CD4-positive, alpha-beta T cell treated with Interleukin-2 at 100 ng/mL for 4 hours (primary cell): ENCODE measurements around the gene DDX19B.
"Not testable (repeated sequence)": the region's sequence is repeated elsewhere in the genome, so short reads cannot be mapped to it uniquely, and the experiment has no call there.

Experiments used
- DNase-seq: peaks from one replicate; pipeline ENCODE4 v3.0.0-alpha.2; 2020; ENCODE audit warnings: low spot score

Gene DDX19B

DNA sequence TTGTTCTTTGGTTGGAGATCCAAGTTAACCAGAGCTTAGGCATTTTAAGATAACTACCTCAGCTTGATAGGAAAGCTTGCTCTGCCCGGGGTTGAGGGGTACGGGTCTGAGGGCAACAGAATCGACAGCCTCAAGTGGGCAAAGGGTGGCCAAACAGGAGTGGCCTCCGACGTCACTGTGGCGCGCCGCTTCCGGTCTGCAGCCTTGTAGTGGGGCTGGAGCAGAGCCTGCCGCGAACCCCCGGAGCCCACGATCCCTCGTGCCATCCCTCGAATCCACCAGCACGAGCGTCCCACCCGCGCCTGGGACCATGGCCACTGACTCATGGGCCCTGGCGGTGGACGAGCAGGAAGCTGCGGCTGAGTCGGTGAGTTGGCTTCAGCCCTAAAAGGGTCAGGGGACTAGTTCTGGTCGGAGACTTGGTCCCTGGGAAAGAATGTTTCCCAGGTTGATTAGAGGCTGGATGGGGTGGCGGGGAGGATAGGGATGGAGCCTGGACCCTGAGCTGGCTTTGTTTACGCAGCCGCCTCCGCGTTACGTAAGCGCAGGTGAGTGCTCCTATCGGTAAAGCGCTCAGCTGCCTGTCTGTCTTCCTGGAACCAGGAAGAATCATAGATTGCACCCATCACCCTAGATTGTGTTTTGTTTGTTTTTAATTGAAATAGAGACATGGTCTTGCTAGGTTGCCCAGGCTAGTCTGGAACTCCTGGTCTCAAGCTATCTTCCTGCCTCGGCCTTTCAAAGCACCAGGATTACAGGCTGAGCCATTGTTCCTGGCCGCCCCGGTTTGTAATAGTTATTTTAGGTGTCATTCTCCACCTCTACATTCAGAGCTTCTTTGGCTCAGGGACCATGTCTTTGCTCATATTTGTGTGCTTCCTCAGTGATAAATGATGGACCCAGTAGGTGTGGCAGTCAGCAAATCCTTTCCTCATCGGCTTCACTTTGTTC lies at the start of gene DDX19B:
DDX19B (plus strand) TSS at position 199 of the 951 bp plus-strand sequence; CDS start at position 311, 112 bp downstream.
- DNase-seq: peak; percentile 55

DNA sequence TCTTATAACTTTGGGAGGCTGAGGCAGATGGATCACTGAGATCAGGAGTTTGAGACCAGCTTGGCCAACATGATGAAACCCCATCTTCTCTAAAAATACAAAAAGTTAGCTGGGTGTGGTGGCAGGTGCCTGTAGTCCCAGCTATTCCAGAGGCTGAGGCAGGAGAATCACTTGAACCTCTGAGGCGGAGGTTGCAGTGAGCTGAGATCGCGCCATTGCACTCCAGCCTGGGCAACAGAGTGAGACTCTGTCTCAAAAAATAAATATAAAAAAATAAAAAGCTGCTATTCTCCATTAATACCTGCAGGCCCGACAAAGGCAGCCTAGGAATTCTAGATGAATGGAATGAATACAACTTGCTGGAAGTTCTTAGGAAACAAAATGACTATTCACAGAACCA lies 49.3 kb upstream of the DDX19B start:
- not testable (repeated sequence) for DNase-seq

DNA sequence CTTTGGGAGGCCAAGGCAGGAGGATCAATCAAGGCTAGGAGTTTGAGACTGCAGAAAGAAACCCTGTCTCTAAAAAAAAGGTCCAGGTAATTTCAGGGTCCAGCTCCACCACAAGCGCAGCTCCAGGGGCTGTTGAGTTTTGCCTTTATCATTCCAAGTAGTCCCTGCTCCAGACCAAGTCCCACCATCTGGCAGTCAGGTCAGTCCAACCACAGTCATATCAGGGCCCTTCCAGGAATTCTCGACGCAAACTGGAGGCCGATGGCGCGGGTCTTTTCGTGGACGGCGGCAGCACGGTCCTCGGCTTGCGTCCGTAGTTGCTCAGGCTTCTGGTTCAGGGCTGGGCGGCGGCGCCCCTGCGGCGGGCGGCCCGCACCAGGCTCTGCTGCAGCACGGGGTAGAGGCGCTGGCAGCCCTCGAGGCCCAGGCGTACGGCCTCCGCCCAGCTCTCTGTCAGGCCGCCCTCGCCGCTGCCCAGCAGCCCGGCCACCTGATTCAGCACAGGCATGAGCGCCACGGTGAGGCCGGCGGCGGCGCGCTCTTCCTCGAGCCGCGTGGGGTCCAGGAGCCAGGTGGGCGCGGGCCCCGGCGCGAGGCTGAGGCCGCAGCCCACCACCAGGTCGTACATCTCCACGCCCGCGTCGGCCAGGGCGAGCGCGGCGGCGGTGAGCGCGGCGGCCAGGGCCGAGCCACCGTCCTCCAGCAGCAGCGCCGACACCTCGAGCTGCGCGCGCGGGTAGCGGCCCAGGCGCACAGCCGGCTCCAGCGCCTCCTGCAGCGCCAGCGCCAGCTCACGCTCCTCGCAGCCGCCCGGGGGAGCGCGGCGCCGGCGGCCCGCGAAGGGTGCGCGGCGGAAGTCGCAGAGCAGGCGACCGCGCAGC lies 48.0 kb upstream of the DDX19B start:
- peak; percentile 33 for DNase-seq

DNA sequence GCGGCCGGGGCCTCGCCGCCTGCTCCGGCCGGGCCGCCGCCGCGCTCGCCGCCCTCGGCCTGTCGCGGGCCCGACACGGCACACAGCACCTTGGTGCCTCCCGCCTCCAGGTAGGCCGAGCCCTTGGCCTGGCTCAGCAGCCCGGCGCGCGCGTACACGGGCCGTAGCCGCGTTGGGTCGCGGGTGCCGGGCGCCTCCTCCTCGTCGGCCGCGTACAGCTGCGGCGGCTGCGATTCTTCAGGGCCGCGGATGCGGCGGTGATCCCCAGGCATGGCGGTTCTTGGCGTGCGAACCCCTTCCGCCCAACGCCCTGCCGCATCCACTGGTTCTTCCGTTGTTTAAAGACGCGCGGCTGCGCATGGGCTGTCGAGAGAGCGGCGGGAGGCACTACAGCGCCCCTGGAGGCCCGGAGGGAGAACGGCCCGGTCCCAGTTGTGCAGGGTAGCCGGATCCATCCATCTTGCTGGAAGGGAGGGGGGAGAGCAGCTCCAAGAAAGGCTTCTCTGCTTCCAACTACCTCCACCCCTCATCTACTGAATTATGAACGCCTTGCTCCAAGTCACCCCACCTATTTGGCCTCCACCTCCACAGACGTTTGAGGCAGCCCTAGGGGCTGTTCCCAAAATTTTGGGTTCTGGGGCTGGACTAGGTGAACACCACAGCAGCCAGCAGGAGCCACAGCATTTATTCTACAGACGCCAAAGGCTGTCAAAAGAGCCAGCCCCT lies 47.2 kb upstream of the DDX19B start, which contains the start of gene EXOSC6:
EXOSC6 (minus strand) TSS at position 312 of the 726 bp plus-strand sequence; CDS start at position 272, 40 bp downstream.
- peak; percentile 92 for DNase-seq

DNA sequence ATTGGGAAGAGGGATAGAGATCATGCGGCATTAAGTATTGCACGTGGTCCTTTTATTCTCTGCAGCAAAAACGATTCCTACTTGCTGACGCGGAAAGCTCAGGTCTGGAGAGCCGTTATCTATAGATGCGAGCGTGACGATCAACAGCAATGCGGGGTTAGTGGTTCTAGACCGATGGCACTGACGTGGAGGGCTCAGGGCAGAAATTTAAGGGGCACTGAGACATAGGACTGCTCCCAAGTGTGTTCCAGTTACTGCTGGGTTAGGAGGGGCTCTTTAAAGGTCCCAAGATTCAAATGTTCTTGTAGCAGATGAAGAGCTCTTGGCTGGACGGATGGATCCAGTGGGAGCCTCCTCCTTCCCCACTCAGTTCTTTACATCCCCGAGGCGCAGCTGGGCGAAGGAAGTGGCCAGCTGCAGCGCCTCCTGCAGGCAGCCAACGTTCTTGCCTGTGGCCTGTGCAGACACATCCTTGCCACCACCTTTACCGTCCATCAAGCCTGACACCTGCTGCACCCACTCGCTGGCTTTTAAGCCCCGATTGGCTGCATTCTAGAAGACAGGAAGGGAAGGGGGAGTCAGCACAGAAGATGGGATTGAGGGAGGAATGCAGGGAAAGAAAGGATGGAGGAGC lies 46.5 kb upstream of the DDX19B start:
- DNase-seq: no peak

DNA sequence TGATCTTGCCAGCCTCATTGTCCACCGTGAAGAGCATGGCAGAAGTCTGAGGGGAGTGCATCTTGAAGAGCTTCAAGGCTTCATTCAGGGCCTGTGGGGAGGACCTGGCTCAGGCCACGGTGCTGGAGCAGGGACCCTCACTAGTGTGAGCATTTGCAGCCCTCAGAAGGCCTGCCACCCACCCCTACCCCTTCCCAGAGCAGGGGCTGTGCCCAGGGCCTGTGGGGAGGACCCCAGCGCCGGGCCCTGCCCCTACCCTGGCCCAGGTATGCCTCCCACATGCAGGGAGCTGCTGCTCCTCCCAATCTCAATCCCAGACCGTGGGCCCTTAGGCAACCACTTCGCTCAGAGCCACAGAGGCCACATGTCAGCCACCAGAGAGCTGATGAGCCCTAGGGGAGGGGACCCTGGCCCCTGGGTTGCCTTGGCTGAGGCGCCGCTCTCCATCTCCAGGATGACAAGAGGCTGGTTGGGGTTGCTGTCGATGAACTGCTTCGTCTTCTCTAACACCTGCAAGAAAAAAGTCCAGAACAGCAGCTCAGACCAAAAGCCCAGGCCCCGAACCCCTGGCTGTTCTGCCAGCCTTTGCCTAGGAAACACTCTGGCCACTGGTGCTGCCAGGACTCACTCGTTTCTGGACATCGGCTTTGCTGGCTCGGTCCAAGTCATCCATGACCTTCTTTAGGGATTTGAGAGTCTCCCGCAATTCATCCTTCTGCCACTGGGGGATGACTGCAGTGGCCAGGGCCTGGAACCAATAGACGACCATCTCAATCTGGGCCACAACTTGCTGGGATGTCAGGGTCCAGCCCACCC lies 45.5 kb upstream of the DDX19B start:
- peak; percentile 40 for DNase-seq

DNA sequence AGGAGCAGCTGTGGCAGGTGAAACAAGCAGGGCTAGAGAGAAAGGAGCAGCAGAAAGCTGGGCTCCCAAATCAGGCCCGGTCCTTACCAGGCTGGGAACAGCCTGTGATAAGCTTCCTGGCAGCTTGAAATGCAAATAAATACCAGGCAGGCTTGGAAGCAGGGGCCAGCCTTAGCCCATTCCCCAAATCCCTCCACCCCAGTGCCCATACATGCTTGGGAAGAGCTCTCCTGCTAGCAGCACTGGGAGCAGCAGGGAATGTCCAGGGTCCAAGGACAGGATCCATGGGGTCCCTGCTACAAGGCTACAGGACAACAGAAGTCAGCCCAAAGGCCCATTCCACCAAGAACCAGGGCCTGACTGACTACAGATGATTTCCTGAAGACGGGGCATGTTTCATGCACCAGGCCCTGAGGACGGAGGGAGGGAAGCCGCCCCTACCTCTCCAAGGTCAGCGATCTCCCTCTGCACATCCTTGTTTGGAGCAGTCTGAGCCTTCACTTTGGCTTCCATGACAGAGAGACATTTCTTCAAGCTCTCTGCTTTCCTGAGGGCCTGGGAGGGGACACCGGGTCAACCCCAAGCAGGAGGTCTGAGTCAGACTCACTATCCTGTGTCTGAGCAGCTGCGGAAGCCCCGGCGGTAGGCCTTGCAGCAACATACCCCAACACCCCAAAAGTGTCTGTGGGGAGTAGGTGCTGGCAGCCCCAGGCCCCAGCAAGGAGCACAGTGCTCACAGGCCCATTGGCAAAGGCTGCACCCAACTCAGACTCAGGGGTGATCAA lies 44.6 kb upstream of the DDX19B start:
- no peak for DNase-seq

DNA sequence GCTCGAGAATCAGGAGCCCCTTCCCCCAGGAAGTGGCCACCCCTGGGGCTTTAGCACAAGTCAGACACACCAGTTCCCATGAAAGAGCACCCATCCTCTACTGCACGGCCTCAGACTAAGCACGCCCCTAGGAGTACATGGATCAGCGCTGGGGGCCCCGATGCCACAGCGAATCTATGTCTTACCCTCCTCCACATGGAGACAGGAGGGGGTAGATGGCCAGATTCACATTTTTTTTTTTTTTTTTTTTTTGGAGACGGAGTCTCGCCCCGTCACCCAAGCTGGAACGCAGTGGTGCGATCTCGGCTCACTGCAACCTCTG lies 44.1 kb upstream of the DDX19B start:
- DNase-seq: no peak

DNA sequence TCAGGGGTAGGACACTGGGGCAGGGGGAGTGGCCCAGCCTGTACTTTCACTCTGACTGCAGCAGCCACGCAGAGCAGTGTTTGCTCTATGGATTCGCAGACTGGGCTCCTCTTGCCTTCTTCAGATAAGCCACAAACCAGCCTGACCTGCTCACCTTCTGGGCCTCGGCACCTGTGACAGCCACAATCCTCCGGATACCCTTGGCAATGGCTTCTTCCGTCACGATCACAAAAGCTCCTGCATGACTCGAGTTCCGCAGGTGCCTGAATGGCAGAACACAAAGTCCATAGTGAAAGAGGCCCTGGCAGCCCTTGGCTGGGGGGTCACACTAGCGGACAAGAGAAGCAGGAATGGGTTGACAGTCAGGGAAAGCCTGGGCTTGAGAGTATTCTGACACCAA lies 43.4 kb upstream of the DDX19B start:
- no peak for DNase-seq

DNA sequence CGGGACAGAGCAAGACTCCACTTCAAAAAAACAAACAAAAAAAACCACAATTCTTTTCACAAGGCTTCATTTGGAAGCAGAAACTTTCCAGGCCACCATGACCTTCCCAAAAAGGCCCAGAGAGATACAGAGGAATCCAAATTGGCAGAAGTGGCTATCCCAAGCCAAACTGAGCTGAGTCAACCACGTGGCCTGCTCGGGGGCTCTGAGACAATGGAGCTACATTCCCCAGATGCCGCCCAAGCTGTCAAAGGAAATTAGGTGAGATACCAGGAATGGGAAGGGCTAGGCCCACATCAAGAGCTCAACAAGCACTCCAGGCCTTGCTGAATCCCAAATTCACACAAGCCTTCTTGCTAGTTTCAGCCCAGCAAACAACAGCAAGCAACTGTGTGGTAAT lies 41.6 kb upstream of the DDX19B start:
- DNase-seq: no peak

DNA sequence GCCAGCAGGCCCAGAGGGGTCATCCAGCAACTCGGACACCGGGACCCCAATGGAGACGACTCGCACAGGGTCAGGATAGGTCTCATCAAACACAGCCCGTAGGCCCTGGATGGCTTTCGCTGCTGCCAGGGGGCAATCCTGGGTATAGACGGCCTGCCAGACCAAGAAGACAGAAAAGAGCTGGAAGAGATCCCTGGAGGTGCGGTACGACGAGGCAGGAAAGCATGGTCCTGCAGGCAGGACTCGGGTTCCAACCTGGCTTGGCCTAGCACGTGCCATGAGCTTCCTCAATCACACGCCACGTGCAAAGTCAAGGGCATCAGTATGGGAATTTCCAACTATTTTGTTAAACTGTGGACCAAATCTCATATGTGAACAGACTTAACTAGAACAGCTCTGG lies 40.9 kb upstream of the DDX19B start:
- DNase-seq: no peak

DNA sequence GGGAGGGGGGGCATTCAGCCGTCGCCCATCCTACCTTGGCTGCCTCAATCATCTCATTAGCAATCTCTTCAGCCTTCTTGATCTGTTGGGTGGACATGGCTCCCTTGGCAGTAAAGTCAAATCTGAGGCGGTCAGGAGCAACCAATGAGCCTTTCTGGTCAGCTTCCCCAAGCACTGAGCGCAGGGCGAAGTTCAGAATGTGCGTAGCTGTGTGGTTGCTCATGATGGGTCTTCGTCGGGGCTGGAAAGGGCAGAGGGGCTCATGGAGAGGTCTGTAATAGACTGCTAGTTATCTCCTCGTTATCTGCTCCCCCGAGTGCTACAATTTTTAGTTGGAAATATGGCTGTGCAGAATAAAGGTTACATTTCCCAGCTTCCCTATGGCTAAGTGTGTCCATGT lies 40.0 kb upstream of the DDX19B start:
- no peak for DNase-seq

DNA sequence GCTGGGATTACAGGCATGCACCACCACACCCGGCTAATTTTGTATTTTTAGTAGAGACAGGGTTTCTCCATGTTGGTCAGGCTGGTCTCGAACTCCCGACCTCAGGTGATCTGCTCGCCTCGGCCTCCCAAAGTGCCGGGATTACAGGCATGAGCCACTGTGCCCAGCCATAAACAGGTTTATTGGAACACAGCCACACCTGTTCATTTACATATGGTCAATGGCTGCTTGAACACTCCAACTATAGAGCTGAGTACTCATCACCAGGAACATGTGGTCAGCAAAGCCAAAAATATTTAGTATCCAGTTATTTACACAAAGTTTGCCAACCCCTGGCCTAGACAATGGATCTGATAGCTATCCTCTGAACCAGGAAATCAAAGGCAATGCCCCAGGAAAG lies 39.1 kb upstream of the DDX19B start:
- DNase-seq: not testable (repeated sequence)

DNA sequence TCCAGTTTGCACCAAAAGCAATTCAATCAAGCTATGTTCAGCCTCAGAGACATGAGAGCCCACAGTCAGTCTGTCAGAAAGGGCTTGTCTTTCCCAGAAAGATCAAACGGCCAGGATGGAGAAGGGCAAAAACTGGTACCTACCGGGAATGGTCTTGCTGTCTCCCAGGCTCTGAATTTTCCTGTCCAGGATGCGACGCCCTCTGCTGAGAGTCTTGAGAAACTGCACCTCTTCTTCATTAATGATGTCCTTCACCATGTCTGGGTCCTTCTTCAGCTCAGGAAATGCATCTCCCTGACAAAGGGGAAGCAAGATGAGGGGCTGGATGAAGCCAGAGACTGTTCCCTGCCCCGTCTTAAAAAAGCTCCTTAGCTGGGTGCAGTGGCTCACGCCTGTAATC lies 31.5 kb upstream of the DDX19B start:
- DNase-seq: peak; percentile 19

DNA sequence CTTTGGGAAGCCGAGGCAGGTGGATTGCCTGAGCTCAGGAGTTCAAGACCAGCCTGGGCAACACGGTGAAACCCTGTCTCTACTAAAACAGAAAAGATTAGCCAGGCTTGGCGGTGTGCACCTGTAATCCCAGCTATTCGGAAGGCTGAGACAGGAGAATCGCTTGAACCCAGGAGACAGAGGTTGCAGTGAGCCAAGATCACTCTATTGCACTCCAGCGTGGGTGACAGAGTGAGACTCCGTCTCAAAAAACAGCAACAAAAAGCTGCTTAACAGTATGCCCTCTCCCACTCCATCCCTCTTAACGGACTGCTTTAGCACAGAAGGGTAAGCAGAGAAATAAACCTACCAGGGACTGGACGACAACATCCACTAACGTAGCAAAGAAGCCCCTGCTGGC lies 31.1 kb upstream of the DDX19B start:
- not testable (repeated sequence) for DNase-seq

DNA sequence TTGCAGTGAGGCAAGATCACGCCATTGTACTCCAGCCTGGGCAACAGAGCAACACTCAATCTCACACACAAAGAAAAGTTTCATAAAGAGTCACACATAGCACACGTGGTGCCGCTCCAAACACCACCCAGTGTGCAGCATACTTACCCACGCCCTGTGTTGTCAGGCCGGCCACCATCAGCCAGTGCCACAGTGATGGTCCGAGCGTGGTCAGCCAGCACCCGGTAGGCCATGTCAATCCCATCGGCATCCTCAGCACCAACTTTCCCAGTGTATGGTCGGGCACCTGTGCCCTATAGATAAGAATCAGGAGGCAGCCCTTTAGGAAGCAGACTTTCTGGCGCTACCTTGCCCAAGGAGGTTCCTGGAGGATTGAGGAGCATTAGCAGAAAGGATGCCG lies 29.5 kb upstream of the DDX19B start:
- no peak for DNase-seq

DNA sequence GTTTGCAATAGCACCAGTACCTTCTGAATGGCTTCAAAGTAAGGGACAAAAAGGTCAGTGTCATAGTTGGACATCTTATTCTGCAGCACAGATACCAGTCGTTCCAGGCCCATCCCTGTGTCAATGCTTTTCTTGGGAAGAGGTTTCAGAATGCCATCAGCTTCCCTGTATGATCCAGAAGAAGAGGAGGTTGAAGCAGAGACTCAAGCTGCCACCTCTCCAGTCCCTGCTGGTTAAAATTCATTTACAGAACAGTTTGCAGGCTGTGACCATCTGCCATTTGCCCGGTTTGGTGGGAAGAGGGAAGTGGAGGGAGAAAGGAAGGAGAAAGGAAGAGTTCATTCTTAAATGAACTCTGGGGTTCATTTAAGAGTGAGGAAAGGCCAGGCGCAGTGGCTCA lies 28.8 kb upstream of the DDX19B start:
- no peak for DNase-seq

DNA sequence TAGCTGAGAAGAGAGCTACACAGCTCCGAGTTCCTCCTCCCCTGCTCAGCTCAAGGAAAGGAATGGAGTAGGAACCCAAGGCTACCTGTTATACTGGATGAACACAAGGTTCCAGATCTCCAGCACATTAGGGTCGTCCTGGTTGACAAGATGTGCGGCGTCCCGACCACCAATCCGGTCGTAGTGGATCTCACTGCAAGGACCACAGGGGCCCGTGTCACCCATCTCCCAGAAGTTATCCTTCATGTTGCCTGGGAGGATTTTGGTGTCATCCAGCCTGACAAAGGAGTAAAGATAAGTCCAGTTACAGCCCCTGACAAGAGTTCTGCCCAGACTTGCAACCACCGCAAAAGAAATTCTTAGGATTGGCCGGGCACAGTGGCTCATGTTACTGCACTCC lies 27.3 kb upstream of the DDX19B start:
- DNase-seq: no peak

DNA sequence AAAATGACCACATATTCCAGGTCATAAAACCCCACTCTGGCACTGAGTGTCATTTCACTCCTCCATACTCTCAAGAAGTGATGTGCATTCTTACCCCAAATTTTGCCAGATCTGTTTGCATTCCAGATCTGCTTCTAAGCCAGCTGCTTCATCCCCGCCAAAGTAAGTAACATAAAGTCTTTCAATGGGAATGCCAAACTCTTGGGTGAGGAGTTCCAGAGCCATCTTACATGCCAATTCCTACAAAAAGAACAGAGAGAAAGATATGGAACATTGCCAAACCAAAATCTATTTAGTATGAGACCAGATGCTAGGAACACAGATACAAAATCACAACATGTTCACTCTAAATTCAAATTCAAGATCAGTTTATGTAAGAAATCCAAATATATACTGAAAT lies 22.6 kb upstream of the DDX19B start:
- no peak for DNase-seq
